H9 (cell line): Measurements from ENCODE around the gene MYO5C. TPM values are rescaled to one million over a fixed set of nuclear protein-coding genes. Genes with fewer than 3 reads are reported as not detected.

Experiments used
- DNase-seq: peaks from one replicate; pipeline ENCODE4 v3.0.0-alpha.2; 2017
- H2AFZ ChIP-seq: one replicate; pipeline ENCODE4 v1.6.1; 2013; ENCODE audit warnings: mild to moderate bottlenecking, low read length, control low read depth, moderate library complexity
- H2AK5ac ChIP-seq: 2 replicates; pipeline ENCODE4 v1.6.1; 2013; ENCODE audit warnings: low read length, control low read depth, mixed read lengths; ENCODE audit not compliant: insufficient read length
- H2BK120ac ChIP-seq: one replicate; pipeline ENCODE4 v1.6.1; 2013; ENCODE audit warnings: low read depth, mild to moderate bottlenecking, low read length, control low read depth, inconsistent platforms; ENCODE audit not compliant: poor library complexity, severe bottlenecking
- H2BK12ac ChIP-seq: 2 replicates; pipeline ENCODE4 v1.6.1; 2013; ENCODE audit warnings: low read length, control low read depth, mixed read lengths, low read depth; ENCODE audit not compliant: insufficient read length
- H2BK15ac ChIP-seq: 2 replicates; pipeline ENCODE4 v1.6.1; 2013; ENCODE audit warnings: low read depth, low read length, control low read depth
- H2BK20ac ChIP-seq: one replicate; pipeline ENCODE4 v1.6.1; 2013; ENCODE audit warnings: low read depth, mild to moderate bottlenecking, low read length, control low read depth, inconsistent platforms; ENCODE audit not compliant: poor library complexity, severe bottlenecking
- H2BK5ac ChIP-seq: 2 replicates; pipeline ENCODE4 v1.6.1; 2013; ENCODE audit warnings: low read length, control low read depth, mixed read lengths; ENCODE audit not compliant: insufficient read length
- H3K14ac ChIP-seq: 2 replicates; pipeline ENCODE4 v1.6.1; 2013; ENCODE audit warnings: low read length, control low read depth; ENCODE audit not compliant: insufficient read depth
- H3K18ac ChIP-seq: 2 replicates; pipeline ENCODE4 v1.6.1; 2013; ENCODE audit warnings: low read depth, mild to moderate bottlenecking, mixed read lengths, low read length, control low read depth; ENCODE audit not compliant: insufficient read length
- H3K23ac ChIP-seq: 2 replicates; pipeline ENCODE4 v1.6.1; 2013; ENCODE audit warnings: low read length, control low read depth, mixed read lengths, low read depth; ENCODE audit not compliant: insufficient read length
- H3K23me2 ChIP-seq: 2 replicates; pipeline ENCODE4 v1.6.1; 2013; ENCODE audit warnings: low read depth, mild to moderate bottlenecking, mixed read lengths, low read length, control low read depth; ENCODE audit not compliant: insufficient read length, poor library complexity, severe bottlenecking
- H3K27ac ChIP-seq: 2 replicates; pipeline ENCODE4 v1.5.1; 2013; ENCODE audit warnings: low read length, control low read depth, mixed read lengths, low read depth; ENCODE audit not compliant: insufficient read length
- H3K27me3 ChIP-seq: 2 replicates; pipeline ENCODE4 v1.6.1; 2013; ENCODE audit warnings: low read length, control low read depth, inconsistent platforms; ENCODE audit not compliant: insufficient read depth
- H3K4ac ChIP-seq: 2 replicates; pipeline ENCODE4 v1.6.1; 2013; ENCODE audit warnings: low read depth, mild to moderate bottlenecking, control low read depth, inconsistent platforms, low read length, moderate library complexity
- H3K4me1 ChIP-seq: 2 replicates; pipeline ENCODE4 v1.6.1; 2013; ENCODE audit warnings: low read length, control low read depth, inconsistent platforms; ENCODE audit not compliant: insufficient read depth
- H3K4me2 ChIP-seq: 2 replicates; pipeline ENCODE4 v1.6.1; 2013; ENCODE audit warnings: low read length, control low read depth, mixed read lengths; ENCODE audit not compliant: insufficient read length, insufficient read depth
- H3K56ac ChIP-seq: 2 replicates; pipeline ENCODE4 v1.6.1; 2013; ENCODE audit warnings: low read depth, mild to moderate bottlenecking, mixed read lengths, low read length, control low read depth; ENCODE audit not compliant: insufficient read length
- H3K79me1 ChIP-seq: 2 replicates; pipeline ENCODE4 v1.6.1; 2013; ENCODE audit warnings: low read depth, mild to moderate bottlenecking, moderate library complexity, low read length, control low read depth, inconsistent platforms; ENCODE audit not compliant: insufficient read depth, poor library complexity, severe bottlenecking
- H3K79me2 ChIP-seq: 2 replicates; pipeline ENCODE4 v1.6.1; 2013; ENCODE audit warnings: low read length, control low read depth, inconsistent platforms; ENCODE audit not compliant: insufficient read depth
- H3K9ac ChIP-seq: 2 replicates; pipeline ENCODE4 v1.6.1; 2013; ENCODE audit warnings: low read length, control low read depth, mixed read lengths; ENCODE audit not compliant: insufficient read length; ENCODE audit errors: extremely low read depth
- H3K9me3 ChIP-seq: one replicate; pipeline ENCODE4 v1.6.1; 2013; ENCODE audit warnings: low read depth, low read length, inconsistent platforms; ENCODE audit not compliant: control insufficient read depth
- H3T11ph ChIP-seq: one replicate; pipeline ENCODE4 v1.6.1; 2013; ENCODE audit warnings: mild to moderate bottlenecking, low read length, control low read depth, inconsistent platforms
- H4K20me1 ChIP-seq: one replicate; pipeline ENCODE4 v1.6.1; 2013; ENCODE audit not compliant: control insufficient read depth, insufficient read length, insufficient read depth
- H4K5ac ChIP-seq: 2 replicates; pipeline ENCODE4 v1.6.1; 2013; ENCODE audit warnings: low read depth, mild to moderate bottlenecking, mixed read lengths, low read length, control low read depth; ENCODE audit not compliant: insufficient read length
- H4K8ac ChIP-seq: replicated peaks from 2 replicates; pipeline ENCODE4 v1.6.1; 2013; ENCODE audit warnings: low read length, control low read depth, mixed read lengths, low read depth; ENCODE audit not compliant: insufficient read length
- H4K91ac ChIP-seq: 2 replicates; pipeline ENCODE4 v1.6.1; 2013; ENCODE audit warnings: low read depth, mild to moderate bottlenecking, moderate library complexity, mixed read lengths, low read length, control low read depth; ENCODE audit not compliant: insufficient read length
- H3K27ac Mint-ChIP-seq, 3 experiments: 2 replicates in 2 of 3; 3 replicates in 1 of 3; pipeline ENCODE4 v1.8.0; 2020 to 2021; ENCODE audit warnings: mixed read lengths in 3 of 3, mild to moderate bottlenecking in 1 of 3, moderate library complexity in 1 of 3
- H3K27me3 Mint-ChIP-seq: 2 replicates; pipeline ENCODE4 v1.8.0; 2021; ENCODE audit warnings: low read depth, mild to moderate bottlenecking, moderate library complexity, mixed read lengths
- H3K36me3 Mint-ChIP-seq, 3 experiments: 2 replicates in 2 of 3; 3 replicates in 1 of 3; pipeline ENCODE4 v1.8.0; 2020 to 2021; ENCODE audit warnings: low read depth in 3 of 3, mixed read lengths in 3 of 3; ENCODE audit not compliant: insufficient read depth in 1 of 3
- H3K4me1 Mint-ChIP-seq, 2 experiments: 2 replicates each; pipeline ENCODE4 v1.8.0; 2020; ENCODE audit warnings: mixed read lengths in 2 of 2
- H3K4me3 Mint-ChIP-seq, 2 experiments: 2 replicates in 1 of 2; 3 replicates in 1 of 2; pipeline ENCODE4 v1.8.0; 2020 to 2021; ENCODE audit warnings: mild to moderate bottlenecking in 2 of 2, mixed read lengths in 2 of 2, moderate library complexity in 1 of 2
- H3K9me3 Mint-ChIP-seq, 2 experiments: 2 replicates in 1 of 2; 3 replicates in 1 of 2; pipeline ENCODE4 v1.8.0; 2020; ENCODE audit warnings: mild to moderate bottlenecking in 2 of 2, mixed read lengths in 2 of 2, moderate library complexity in 1 of 2
- CTCF ChIP-seq: fragments of 200-600 bp; sonication (generic); conservative IDR thresholded peaks from 3 replicates; pipeline ENCODE4 v1.8.0; 2021; ENCODE audit warnings: antibody characterized with exemption, mild to moderate bottlenecking
- WGBS: extraction: QIAGEN DNeasy Blood & Tissue Kit; methylation state at CpG from one replicate; pipeline ENCODE4 v1.1.7; 2013; ENCODE audit warnings: missing lambda C conversion rate, low lambda C conversion rate, mixed read lengths; ENCODE audit not compliant: insufficient read length; ENCODE audit errors: extremely low coverage; 5-methylcytosine and 5-hydroxymethylcytosine counted together
- total RNA-seq: library from RNA; stranded (reverse); gene quantifications from 2 replicates; pipeline ENCODE4 v1.2.1, GENCODE V29; 2021

Gene MYO5C
- total RNA-seq, 1 experiment from 2014 or later: 22.2 TPM

DNA sequence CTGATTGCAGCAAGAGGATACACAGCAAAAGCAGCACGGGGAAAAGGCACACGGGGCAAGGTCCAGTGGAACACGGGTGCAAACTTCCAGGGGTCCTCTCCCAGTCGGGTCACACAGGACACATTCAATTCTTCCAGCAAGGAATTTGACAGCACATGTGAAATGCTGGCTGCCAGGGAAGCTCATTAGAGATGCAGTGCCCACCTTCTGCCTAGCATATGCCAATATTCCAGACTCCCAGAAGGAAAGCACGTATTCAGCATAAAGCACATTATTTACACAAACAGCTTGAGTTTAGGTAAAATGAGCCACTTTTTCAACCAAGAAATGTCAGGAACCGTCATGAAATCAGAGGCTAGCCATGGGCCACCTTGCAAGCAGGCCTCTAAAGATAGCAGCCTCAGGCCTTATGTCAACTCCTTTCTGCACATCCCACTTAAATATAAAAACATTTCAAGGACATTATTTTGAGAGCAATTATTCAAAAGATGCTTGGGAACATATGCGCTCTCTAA, 19.3 kb downstream of the MYO5C start:
- H3K27ac Mint-ChIP-seq: no peak overlapping the region
- H3T11ph ChIP-seq: no peak overlapping the region
- H2BK20ac ChIP-seq: no peak overlapping the region
- no peaks in the 10 kb centered on the region for H3K79me2 ChIP-seq
- no peak for DNase-seq
- H3K27me3 Mint-ChIP-seq: no peaks in the 10 kb centered on the region
- no peak overlapping the region for H3K4me2 ChIP-seq
- H3K14ac ChIP-seq: no peak overlapping the region
- H3K18ac ChIP-seq: no peak overlapping the region
- no peaks in the 10 kb centered on the region for H3K4me1 Mint-ChIP-seq
- no peaks in the 10 kb centered on the region; a peak in 1 of 5 replicates for H3K9me3 Mint-ChIP-seq
- no peaks in the 10 kb centered on the region for H3K9me3 ChIP-seq
- H3K27me3 ChIP-seq: no peaks in the 10 kb centered on the region
- no peaks in the 10 kb centered on the region for H3K23me2 ChIP-seq
- no peak overlapping the region for H4K91ac ChIP-seq
- no peak overlapping the region for H2BK5ac ChIP-seq
- no peak overlapping the region for H2BK120ac ChIP-seq
- H2BK15ac ChIP-seq: no peak overlapping the region
- H3K4me3 Mint-ChIP-seq: no peak overlapping the region
- H4K8ac ChIP-seq: no peak overlapping the region
- no peak overlapping the region for H3K27ac ChIP-seq
- no peak overlapping the region for H2BK12ac ChIP-seq
- no peak overlapping the region for H2AFZ ChIP-seq
- no peak overlapping the region for H4K5ac ChIP-seq
- no peak overlapping the region for H3K4ac ChIP-seq
- H3K56ac ChIP-seq: no peak overlapping the region
- no peaks in the 10 kb centered on the region for H3K4me1 ChIP-seq
- peaks cover 2% of the 10 kb centered on the region for H4K20me1 ChIP-seq
- TF ChIP-seq CTCF: no peak
- H3K9ac ChIP-seq: no peak overlapping the region
- no CpG with 5 or more reads among the region's 7 CpGs for WGBS
- no peaks in the 10 kb centered on the region for H3K79me1 ChIP-seq
- H2AK5ac ChIP-seq: no peak overlapping the region
- H3K36me3 Mint-ChIP-seq: peaks cover 31 to 78% (median 76%) of the 10 kb centered on the region in 3 experiments; a peak in 6 of 7 replicates
- H3K23ac ChIP-seq: no peak overlapping the region
